Prostate gland (tissue), 1 donor: ENCODE data around the gene HSPG2.
"Not testable (repeated sequence)": the region's sequence is repeated elsewhere in the genome, so short reads cannot be mapped to it uniquely, and the experiment has no call there.

Experiments
- POLR2A ChIP-seq: fragments of 450-650 bp; IDR thresholded peaks from one replicate; pipeline ENCODE4 v1.6.1; 2016; ENCODE audit warnings: antibody characterized with exemption, mild to moderate bottlenecking
- POLR2AphosphoS5 ChIP-seq: sonication (generic); formaldehyde crosslinking; IDR thresholded peaks from one replicate; pipeline ENCODE4 v1.6.1; 2017; ENCODE audit warnings: antibody characterized with exemption

- TF ChIP-seq POLR2AphosphoS5, POLR2A: not testable (repeated sequence)
These were observed 45.0 kb upstream of the HSPG2 start for GRCh38 chr1:21982122-21982521.
